ENCODE results near the gene RTN4R. TPM values are rescaled to one million over a fixed set of nuclear protein-coding genes. Genes with fewer than 3 reads are reported as not detected.

Gene RTN4R
- total and polyA plus RNA-seq, 2 of the 8 experiments (the other 6 are each of a cell fraction or from before 2014, with no cell fraction given) = 21.8 to 41.3 TPM

DNA sequence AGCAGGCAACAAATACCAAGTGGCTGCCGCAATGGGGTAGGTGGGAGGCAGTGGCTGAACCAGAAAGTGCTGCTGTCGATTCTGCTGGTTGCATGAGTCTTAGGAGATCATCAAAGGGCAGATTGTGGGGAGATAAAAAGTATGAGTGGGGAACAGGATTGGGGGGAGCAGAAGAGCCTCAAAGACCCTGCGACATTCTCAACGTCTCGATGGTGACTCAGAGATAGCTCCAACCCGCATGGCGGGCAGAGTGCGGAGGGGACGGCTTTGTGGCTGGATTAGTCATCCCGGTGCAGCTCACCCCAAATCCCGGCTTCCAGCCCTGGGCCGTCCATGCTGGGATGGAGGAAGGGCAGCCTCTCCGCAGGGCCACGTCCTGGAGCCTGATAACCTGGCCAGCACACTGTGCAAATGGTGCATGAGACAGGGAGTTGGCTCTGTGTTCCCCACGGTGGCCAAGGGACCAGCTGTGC, 11.6 kb upstream of the RTN4R start:
- FAIRE-seq = no peak
- WGBS, 2 experiments (ENCODE audit: extremely low coverage in 1 of 2, insufficient coverage in 1 of 2, insufficient read length in 1 of 2, insufficient replicate concordance in 2 of 2, low coverage in 1 of 2, low lambda C conversion rate in 2 of 2, missing lambda C conversion rate in 1 of 2) = 85% methylated on average over 15 of the region's 15 CpGs; no CpG with 5 or more reads in 1 of the 2 experiments

More for the DNA sequence above, 11.6 kb upstream of the RTN4R start:
- Histone ChIP-seq H3K79me1 (ENCODE audit: low read depth, low read length) (no peaks in the 10 kb centered on the region), H3K18ac (ENCODE audit: extremely low read depth, low read length) (no peak overlapping the region), H3K4ac (replicated peaks; ENCODE audit: insufficient read length, low read depth, low read length) (no peak overlapping the region), H2BK120ac (replicated peaks; ENCODE audit: low read depth, low read length) (no peak overlapping the region), H3K27me3 (replicated peaks in 1 of 4; ENCODE audit: control insufficient read depth in 3 of 4, extremely low read depth in 1 of 4, insufficient read depth in 3 of 4, low read length in 3 of 4) (no peaks in the 10 kb centered on the region; a peak in 1 of 7 replicates), H2BK15ac (ENCODE audit: low read length) (no peak overlapping the region), H4K20me1 (replicated peaks in 1 of 2; ENCODE audit: control insufficient read depth in 1 of 2, insufficient read depth in 2 of 2, low read length in 2 of 2) (no peaks in the 10 kb centered on the region), H3K36me3 (ENCODE audit: control insufficient read depth in 2 of 4, insufficient read depth in 4 of 4, low read length in 3 of 4) (no peaks in the 10 kb centered on the region), H3K23ac (ENCODE audit: insufficient read length) (no peak overlapping the region), H3K27ac (ENCODE audit: low read depth, low read length) (no peak overlapping the region), H3K9me3 (ENCODE audit: insufficient read depth in 2 of 2, low read depth in 1 of 2, low read length in 1 of 2) (no peaks in the 10 kb centered on the region), H3K4me3 (ENCODE audit: extremely low read depth in 1 of 4, insufficient read depth in 2 of 4, low read depth in 3 of 4, low read length in 4 of 4) (no peak overlapping the region), H2AK5ac (ENCODE audit: low read depth, low read length) (no peak overlapping the region), H3K23me2 (ENCODE audit: low read depth, low read length) (no peaks in the 10 kb centered on the region), H4K5ac (ENCODE audit: insufficient read length, low read depth, low read length) (no peak overlapping the region), H3K14ac (ENCODE audit: insufficient read length) (no peak overlapping the region), H3K79me2 (ENCODE audit: control insufficient read depth in 1 of 2, insufficient read depth in 2 of 2, low read length in 2 of 2) (no peaks in the 10 kb centered on the region), H4K91ac (replicated peaks; ENCODE audit: insufficient read length, low read length) (no peak overlapping the region), H4K8ac (ENCODE audit: extremely low read depth, insufficient read depth, low read length) (no peak overlapping the region), H3K4me1 (replicated peaks in 1 of 4; ENCODE audit: control insufficient read depth in 3 of 4, insufficient read depth in 4 of 4, low read length in 3 of 4) (no peaks in the 10 kb centered on the region), H2BK5ac (ENCODE audit: low read depth, low read length) (no peak overlapping the region), H3K4me2 (ENCODE audit: insufficient read depth in 1 of 2, low read depth in 2 of 2, low read length in 2 of 2) (no peak overlapping the region), H3K56ac (replicated peaks; ENCODE audit: insufficient read length, low read depth, low read length) (no peak overlapping the region), H3K9ac (replicated peaks in 1 of 4; ENCODE audit: extremely low read depth in 1 of 4, low read depth in 3 of 4, low read length in 3 of 4) (no peak overlapping the region), H2AFZ (ENCODE audit: low read length) (no peak overlapping the region), H2BK20ac (ENCODE audit: low read length) (no peak overlapping the region), H2BK12ac (ENCODE audit: low read depth, low read length) (no peak overlapping the region)
- DNase-seq (ENCODE audit: low read depth in 1 of 2, low spot score in 2 of 2) = no peak
- POLR2A ChIA-PET (ENCODE audit: partially characterized antibody) = no interaction called here
- no peak for TF ChIP-seq CREB1 (IDR thresholded peaks at IDR 0.05)
- TF ChIP-seq HDAC6 (IDR thresholded peaks at IDR 0.05; ENCODE audit: low read depth, low read length) = no peak
- TF ChIP-seq GABPA (IDR thresholded peaks at IDR 0.05; ENCODE audit: borderline replicate concordance, insufficient read depth, low read length) = no peak
- TF ChIP-seq YY1 (IDR thresholded peaks at IDR 0.05; ENCODE audit: low read depth, low read length) = no peak
- TF ChIP-seq SRF (IDR thresholded peaks at IDR 0.05; ENCODE audit: low read depth, low read length) = no peak
- no peak for TF ChIP-seq TEAD4 (IDR thresholded peaks at IDR 0.05; ENCODE audit: low read depth, low read length)
- CTCF ChIA-PET (ENCODE audit: partially characterized antibody) = interaction anchor here (1.5 kb wide), 1 partner anchor 123 kb away, joined by 4 read pairs; no protein-coding TSS in a partner anchor

All from H1 (cell line).